HepG2 (cell line): ENCODE measurements around the gene SDC1. TPM values are rescaled to one million over a fixed set of nuclear protein-coding genes. Genes with fewer than 3 reads are reported as not detected.

Source experiments
- ATAC-seq: fragments of 200-7000 bp; cut with Tn5 transposase; 3 replicates; pipeline ENCODE4 v1.9.1; 2020; ENCODE audit warnings: mild to moderate bottlenecking, moderate library complexity
- BruUV-seq: library from RNA; stranded (reverse); fragments of 400-500 nt; replicated peaks from 2 replicates; lab custom pipeline; 2021; lab: Mats Ljungman, UMichigan
- CTCF ChIA-PET: fragments of 300-600 bp; formaldehyde crosslinking; extraction: SDS; loops from one replicate; lab custom pipeline; 2021; ENCODE audit warnings: low total read pairs, inconsistent platforms, low intra/inter-chr PET ratio; lab: Yijun Ruan, JAX
- POLR2A ChIA-PET: fragments of 350-600 bp; sonication (Branson Sonifier 250); formaldehyde crosslinking; loops from one replicate; lab custom pipeline; 2020; ENCODE audit warnings: antibody characterized with exemption, inconsistent platforms; lab: Yijun Ruan, JAX
- DNase-seq: peaks from one replicate; pipeline ENCODE4 v3.0.0-alpha.2; 2015; ENCODE audit warnings: low spot score
- FAIRE-seq: peaks from 3 replicates; lab custom pipeline; 2011; peaks lifted over from hg19 to GRCh38; lab: Jason Lieb, UNC
- H2AFZ ChIP-seq: one replicate; pipeline ENCODE4 v1.6.1; 2011; ENCODE audit warnings: low read length, inconsistent platforms
- H3K27ac ChIP-seq: fragments of 300-600 bp; 3 replicates; pipeline ENCODE4 v1.8.0; 2011; ENCODE audit warnings: mixed run types, mild to moderate bottlenecking, mixed read lengths, low read length, inconsistent platforms; ENCODE audit not compliant: insufficient read depth; ENCODE audit errors: extremely low read length
- H3K27me3 ChIP-seq, 2 experiments: fragments of 200-600 bp in 1 of 2; 2 replicates in 1 of 2; 3 replicates in 1 of 2; pipeline versions ENCODE4 v1.6.0 to v1.8.0; 2011; ENCODE audit warnings: low read length in 2 of 2, mild to moderate bottlenecking in 2 of 2, moderate library complexity in 2 of 2, inconsistent platforms in 1 of 2; ENCODE audit not compliant: insufficient read depth in 2 of 2, control insufficient read depth in 1 of 2
- H3K36me3 ChIP-seq, 2 experiments: fragments of 200-600 bp in 1 of 2; replicated peaks in 1 of 2; 2 replicates in 1 of 2; 3 replicates in 1 of 2; pipeline versions ENCODE4 v1.5.1 to v1.8.0; 2011; ENCODE audit warnings: low read length in 2 of 2, inconsistent platforms in 1 of 2; ENCODE audit not compliant: insufficient read depth in 2 of 2, control insufficient read depth in 1 of 2
- H3K4me1 ChIP-seq: 2 replicates; pipeline ENCODE4 v1.5.1; 2012; ENCODE audit warnings: low read length, inconsistent platforms; ENCODE audit not compliant: insufficient read depth
- H3K4me2 ChIP-seq: 2 replicates; pipeline ENCODE4 v1.6.0; 2011; ENCODE audit warnings: low read depth, low read length, inconsistent platforms
- H3K4me3 ChIP-seq, 3 experiments: fragments of 200-600 bp in 1 of 3; sonication (generic), shearing (Covaris generic) in 1 of 3; replicated peaks in 1 of 3; 2 replicates each; pipeline ENCODE4 v1.5.1; 2011 to 2016; ENCODE audit warnings: low read length in 3 of 3, inconsistent platforms in 2 of 3, low read depth in 2 of 3, mild to moderate bottlenecking in 2 of 3, control low read depth in 1 of 3, mixed read lengths in 1 of 3; ENCODE audit not compliant: insufficient read depth in 1 of 3
- H3K79me2 ChIP-seq: one replicate; pipeline ENCODE4 v1.6.1; 2011; ENCODE audit warnings: low read length, inconsistent platforms; ENCODE audit not compliant: insufficient read depth
- H3K9ac ChIP-seq: 2 replicates; pipeline ENCODE4 v1.6.0; 2011; ENCODE audit warnings: mild to moderate bottlenecking, low read depth, low read length, inconsistent platforms; ENCODE audit not compliant: insufficient read depth
- H3K9me3 ChIP-seq: 2 replicates; pipeline ENCODE4 v1.5.1; 2012; ENCODE audit warnings: mild to moderate bottlenecking, low read length
- H4K20me1 ChIP-seq: 2 replicates; pipeline ENCODE4 v1.6.0; 2011; ENCODE audit warnings: inconsistent platforms, mild to moderate bottlenecking, low read length, moderate library complexity; ENCODE audit not compliant: insufficient read depth
- ARNTL ChIP-seq: sonication (generic); formaldehyde crosslinking; IDR thresholded peaks from 2 replicates; pipeline ENCODE4 v1.4.0; 2020; ENCODE audit warnings: mild to moderate bottlenecking, missing genetic modification reagents
- ELF1 ChIP-seq: sonication (generic); formaldehyde crosslinking; IDR thresholded peaks from 2 replicates; pipeline ENCODE4 v1.4.0; 2020; ENCODE audit warnings: missing genetic modification reagents
- FOXA1 ChIP-seq, 2 experiments: fragments of 450-650 bp in 1 of 2; sonication (generic) in 1 of 2; formaldehyde crosslinking in 1 of 2; IDR thresholded peaks; 2 replicates each; pipeline versions ENCODE4 v1.4.0 to v1.6.1; 2016 to 2020; ENCODE audit warnings: missing genetic modification reagents in 1 of 2
- KDM1A ChIP-seq: IDR thresholded peaks from 2 replicates; pipeline ENCODE4 v1.6.1; 2016; ENCODE audit warnings: missing compliant biosample characterization
- KDM6A ChIP-seq: IDR thresholded peaks from 2 replicates; pipeline ENCODE4 v1.6.1; 2016; ENCODE audit warnings: low read depth
- LRRFIP1 ChIP-seq: sonication (generic); formaldehyde crosslinking; conservative IDR thresholded peaks from 2 replicates; pipeline ENCODE4 v1.4.0; 2020; ENCODE audit warnings: missing genetic modification reagents
- RXRB ChIP-seq: IDR thresholded peaks from 2 replicates; pipeline ENCODE4 v1.6.1; 2016; ENCODE audit warnings: borderline replicate concordance, missing genetic modification reagents, missing compliant biosample characterization
- ZFP90 ChIP-seq: sonication (generic); formaldehyde crosslinking; IDR thresholded peaks from 2 replicates; pipeline ENCODE4 v1.8.0; 2022; ENCODE audit warnings: missing genetic modification reagents, mild to moderate bottlenecking, inconsistent platforms, borderline replicate concordance
- ZNF430 ChIP-seq: sonication (generic); formaldehyde crosslinking; IDR thresholded peaks from 2 replicates; pipeline ENCODE4 v1.9.0; 2021; ENCODE audit warnings: mild to moderate bottlenecking, missing genetic modification reagents
- ZNF605 ChIP-seq: sonication (generic); formaldehyde crosslinking; IDR thresholded peaks from 2 replicates; pipeline ENCODE4 v1.8.0; 2022; ENCODE audit warnings: mild to moderate bottlenecking, missing genetic modification reagents
- WGBS: methylation state at CpG from one replicate; pipeline ENCODE4 v1.1.6; 2017; ENCODE audit warnings: low lambda C conversion rate; 5-methylcytosine and 5-hydroxymethylcytosine counted together
- in situ Hi-C: cut with HindIII; loops from 2 replicates; pipeline ENCODE4 v1.10.0; 2017; ENCODE audit warnings: low pct_unique_long_range_greater_than_20kb; ENCODE audit not compliant: extremely low pct_ligation_motif_present
- intact Hi-C: fragments of 100-400 bp; cut with micrococcal nuclease; formaldehyde crosslinking; loops from one replicate; pipeline ENCODE4 v1.10.0; 2022; ENCODE audit not compliant: unreplicated experiment
- polyA plus RNA-seq, 8 experiments: library from polyadenylated mRNA; depleted of rRNA in 3 of 8; stranded (reverse) in 7 of 8; unstranded in 1 of 8; fragments of >200 nt; fragmentation: Illumina TruSeq in 4 of 8; extraction: Trizol in 4 of 8; gene quantifications; 2 replicates each; pipeline versions ENCODE4 v1.2.1 to v1.2.3, GENCODE V29; 2011 to 2016; ENCODE audit warnings: low read depth in 4 of 8, missing spikeins in 1 of 8, mixed read lengths in 1 of 8; ENCODE audit not compliant: insufficient read depth in 1 of 8
- total RNA-seq, 5 experiments: library from RNA; depleted of rRNA; stranded (reverse); fragments of >200 nt; fragmentation: Illumina TruSeq; extraction: Trizol; gene quantifications; 2 replicates each; pipeline ENCODE4 v1.2.3, GENCODE V29; 2016; ENCODE audit warnings: low read depth in 1 of 5
- TF ChIP-seq, protein P1 (sequence below): IDR thresholded peaks from 2 replicates; pipeline ENCODE4 v1.6.1; 2016
- TF ChIP-seq, protein P2 (sequence below): sonication (generic); formaldehyde crosslinking; IDR thresholded peaks from 2 replicates; pipeline ENCODE4 v1.4.0; 2020; ENCODE audit warnings: missing genetic modification reagents

The SDC1 gene
- total and polyA plus RNA-seq, 2 of the 13 experiments (the other 11 are each of a cell fraction or from before 2014, with no cell fraction given): 108 to 119 TPM

- 77% methylated on average over 9 of the region's 9 CpGs for WGBS
- Histone ChIP-seq H3K79me2 (no peaks in the 10 kb centered on the region), H3K4me3 (no peak overlapping the region), H2AFZ (no peak overlapping the region), H3K36me3 (no peaks in the 10 kb centered on the region), H3K27ac (no peak overlapping the region), H4K20me1 (no peaks in the 10 kb centered on the region), H3K4me2 (no peak overlapping the region), H3K9me3 (no peaks in the 10 kb centered on the region), H3K4me1 (peaks cover 96% of the 10 kb centered on the region), H3K9ac (no peak overlapping the region)
- no peak for ATAC-seq
- intact Hi-C loops (loop anchor here (2.0 kb wide), 1 partner anchor 21 kb away; no protein-coding TSS in a partner anchor), in situ Hi-C loops (no loop called here)
- ChIA-PET CTCF (interaction anchor here (2.2 to 2.7 kb wide), 2 partner anchors 35 to 54 kb away, joined by 9 to 19 read pairs; partner anchors contain the start of gene SDC1), POLR2A (interaction anchor here (1.3 to 3.9 kb wide), 4 partner anchors 10 to 26 kb away, joined by 3 to 23 read pairs (median 10); no protein-coding TSS in a partner anchor)
- no peak for FAIRE-seq
- BruUV-seq: no TSS peak
- TF ChIP-seq, protein P1, sequence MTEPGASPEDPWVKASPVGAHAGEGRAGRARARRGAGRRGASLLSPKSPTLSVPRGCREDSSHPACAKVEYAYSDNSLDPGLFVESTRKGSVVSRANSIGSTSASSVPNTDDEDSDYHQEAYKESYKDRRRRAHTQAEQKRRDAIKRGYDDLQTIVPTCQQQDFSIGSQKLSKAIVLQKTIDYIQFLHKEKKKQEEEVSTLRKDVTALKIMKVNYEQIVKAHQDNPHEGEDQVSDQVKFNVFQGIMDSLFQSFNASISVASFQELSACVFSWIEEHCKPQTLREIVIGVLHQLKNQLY: no peak
- TF ChIP-seq ZNF430 (CRISPR knock-in tag): 0 out of 2 replicates have a peak, but pooled peaks have one; percentile 10
- TF ChIP-seq, all 625 proteins: peak for 1
- DNase-seq: no peak
- no peaks in the 10 kb centered on the region for H3K27me3 ChIP-seq
Measured at GRCh38 chr2:20190170-20190569, 34.8 kb downstream of the SDC1 start.

GRCh38 chr2:20189299-20189931 lies 35.5 kb downstream of the SDC1 start:
- Histone ChIP-seq H3K9ac (no peak overlapping the region), H3K9me3 (no peaks in the 10 kb centered on the region), H2AFZ (no peak overlapping the region), H3K27me3 (no peaks in the 10 kb centered on the region), H3K79me2 (no peaks in the 10 kb centered on the region), H3K27ac (no peak overlapping the region), H4K20me1 (no peaks in the 10 kb centered on the region), H3K36me3 (no peaks in the 10 kb centered on the region), H3K4me3 (no peak overlapping the region), H3K4me1 (peaks cover 96% of the 10 kb centered on the region), H3K4me2 (peak overlapping the region; percentile 49)
- WGBS: 15% methylated on average over 4 of the region's 4 CpGs
- CTCF ChIA-PET: no interaction called here
- no TSS peak for BruUV-seq
- ATAC-seq (no peak), DNase-seq (no peak), FAIRE-seq (no peak)
- intact Hi-C loops: no loop called here
- POLR2A ChIA-PET: interaction anchor here (1.0 to 3.9 kb wide), 6 partner anchors 10 to 36 kb away, joined by 3 to 23 read pairs (median 9); partner anchors contain the start of gene SDC1
- in situ Hi-C loops: loop anchor here (5.0 kb wide), 1 partner anchor 33 kb away; no protein-coding TSS in a partner anchor
- TF ChIP-seq LRRFIP1 (CRISPR knock-in tag) (no peak), ZNF605 (peak; percentile 29; the same call in 1 of the 2 replicates), ZFP90 (0 out of 2 replicates have a peak, but pooled peaks have one; percentile 15), RXRB (CRISPR knock-in tag) (peak; percentile 84), KDM6A (CRISPR knock-in tag) (no peak), FOXA1 (IDR thresholded peaks at IDR 0.05) (no peak), FOXA1 (CRISPR knock-in tag; IDR thresholded peaks at IDR 0.05) (no peak), KDM1A (CRISPR knock-in tag) (no peak), ARNTL (CRISPR knock-in tag) (0 out of 2 replicates have a peak, but pooled peaks have one; percentile 43), ELF1 (no peak)
- TF ChIP-seq, protein P2, sequence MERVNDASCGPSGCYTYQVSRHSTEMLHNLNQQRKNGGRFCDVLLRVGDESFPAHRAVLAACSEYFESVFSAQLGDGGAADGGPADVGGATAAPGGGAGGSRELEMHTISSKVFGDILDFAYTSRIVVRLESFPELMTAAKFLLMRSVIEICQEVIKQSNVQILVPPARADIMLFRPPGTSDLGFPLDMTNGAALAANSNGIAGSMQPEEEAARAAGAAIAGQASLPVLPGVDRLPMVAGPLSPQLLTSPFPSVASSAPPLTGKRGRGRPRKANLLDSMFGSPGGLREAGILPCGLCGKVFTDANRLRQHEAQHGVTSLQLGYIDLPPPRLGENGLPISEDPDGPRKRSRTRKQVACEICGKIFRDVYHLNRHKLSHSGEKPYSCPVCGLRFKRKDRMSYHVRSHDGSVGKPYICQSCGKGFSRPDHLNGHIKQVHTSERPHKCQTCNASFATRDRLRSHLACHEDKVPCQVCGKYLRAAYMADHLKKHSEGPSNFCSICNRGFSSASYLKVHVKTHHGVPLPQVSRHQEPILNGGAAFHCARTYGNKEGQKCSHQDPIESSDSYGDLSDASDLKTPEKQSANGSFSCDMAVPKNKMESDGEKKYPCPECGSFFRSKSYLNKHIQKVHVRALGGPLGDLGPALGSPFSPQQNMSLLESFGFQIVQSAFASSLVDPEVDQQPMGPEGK (CRISPR knock-in tag): peak; percentile 7; the same call in 1 of the 2 replicates
